ENCODE results near the gene VSTM4.

The VSTM4 gene

GRCh38 chr10:49119746-49120145 lies 4.4 kb upstream of the VSTM4 start:
- Histone ChIP-seq H3K79me1 (ENCODE audit: low read length) (no peaks in the 10 kb centered on the region), H3K27ac (ENCODE audit: low read depth, low read length) (no peak overlapping the region), H2AK5ac (ENCODE audit: low read length) (no peak overlapping the region), H3K4me3 (ENCODE audit: low read length) (no peak overlapping the region), H3K23ac (ENCODE audit: low read length) (no peak overlapping the region), H3K56ac (ENCODE audit: low read length) (no peak overlapping the region), H3K18ac (ENCODE audit: low read length) (no peak overlapping the region), H2BK15ac (replicated peaks; ENCODE audit: low read depth) (no peak overlapping the region), H3K4ac (ENCODE audit: low read depth, low read length) (no peak overlapping the region), H3K36me3 (ENCODE audit: control insufficient read depth, insufficient read depth, low read length) (no peaks in the 10 kb centered on the region), H3K4me1 (ENCODE audit: control insufficient read depth, low read depth, low read length) (no peaks in the 10 kb centered on the region), H4K8ac (ENCODE audit: low read depth, low read length) (no peak overlapping the region), H3K9ac (ENCODE audit: low read length) (no peak overlapping the region), H2BK5ac (ENCODE audit: low read length) (no peak overlapping the region), H2BK120ac (ENCODE audit: low read depth, low read length) (no peak overlapping the region), H3K27me3 (ENCODE audit: insufficient read depth, low read length, poor library complexity) (no peaks in the 10 kb centered on the region), H3K4me2 (ENCODE audit: low read length) (no peak overlapping the region), H4K5ac (ENCODE audit: low read length) (no peak overlapping the region), H3K79me2 (ENCODE audit: control insufficient read depth, insufficient read depth, low read length) (no peaks in the 10 kb centered on the region)
- DNase-seq: peak; percentile 38
- WGBS (ENCODE audit: extremely low coverage, insufficient coverage, low lambda C conversion rate): no CpG with 5 or more reads among the region's 3 CpGs

GRCh38 chr10:49118430-49119074 lies 3.2 kb upstream of the VSTM4 start:
- Histone ChIP-seq H2BK15ac (replicated peaks; ENCODE audit: low read depth) (no peak overlapping the region), H3K4ac (ENCODE audit: low read depth, low read length) (no peak overlapping the region), H2BK5ac (ENCODE audit: low read length) (no peak overlapping the region), H4K8ac (ENCODE audit: low read depth, low read length) (no peak overlapping the region), H3K27ac (ENCODE audit: low read depth, low read length) (no peak overlapping the region), H3K4me1 (ENCODE audit: control insufficient read depth, low read depth, low read length) (no peaks in the 10 kb centered on the region), H3K23ac (ENCODE audit: low read length) (no peak overlapping the region), H2AK5ac (ENCODE audit: low read length) (no peak overlapping the region), H3K4me2 (ENCODE audit: low read length) (no peak overlapping the region), H3K79me2 (ENCODE audit: control insufficient read depth, insufficient read depth, low read length) (no peaks in the 10 kb centered on the region), H3K56ac (ENCODE audit: low read length) (no peak overlapping the region), H3K79me1 (ENCODE audit: low read length) (no peaks in the 10 kb centered on the region), H4K5ac (ENCODE audit: low read length) (no peak overlapping the region), H2BK120ac (ENCODE audit: low read depth, low read length) (no peak overlapping the region), H3K27me3 (ENCODE audit: insufficient read depth, low read length, poor library complexity) (no peaks in the 10 kb centered on the region), H3K9ac (ENCODE audit: low read length) (no peak overlapping the region), H3K36me3 (ENCODE audit: control insufficient read depth, insufficient read depth, low read length) (no peaks in the 10 kb centered on the region), H3K18ac (ENCODE audit: low read length) (no peak overlapping the region), H3K4me3 (ENCODE audit: low read length) (no peak overlapping the region)
- peak; percentile 48 for DNase-seq
- WGBS (ENCODE audit: extremely low coverage, insufficient coverage, low lambda C conversion rate): no CpG with 5 or more reads among the region's 6 CpGs

GRCh38 chr10:49117376-49118070 lies 2.2 kb upstream of the VSTM4 start:
- no peak overlapping the region for H3K23ac ChIP-seq (ENCODE audit: low read length)
- no peak overlapping the region for H2AK5ac ChIP-seq (ENCODE audit: low read length)
- H3K79me1 ChIP-seq (ENCODE audit: low read length): no peaks in the 10 kb centered on the region
- H2BK5ac ChIP-seq (ENCODE audit: low read length): no peak overlapping the region
- no peak for DNase-seq
- no peaks in the 10 kb centered on the region for H3K36me3 ChIP-seq (ENCODE audit: control insufficient read depth, insufficient read depth, low read length)
- H2BK120ac ChIP-seq (ENCODE audit: low read depth, low read length): no peak overlapping the region
- no peaks in the 10 kb centered on the region for H3K79me2 ChIP-seq (ENCODE audit: control insufficient read depth, insufficient read depth, low read length)
- no peak overlapping the region for H4K8ac ChIP-seq (ENCODE audit: low read depth, low read length)
- no CpG with 5 or more reads among the region's 4 CpGs for WGBS (ENCODE audit: extremely low coverage, insufficient coverage, low lambda C conversion rate)
- no peaks in the 10 kb centered on the region for H3K4me1 ChIP-seq (ENCODE audit: control insufficient read depth, low read depth, low read length)
- H3K4me3 ChIP-seq (ENCODE audit: low read length): no peak overlapping the region
- no peak overlapping the region for H4K5ac ChIP-seq (ENCODE audit: low read length)
- no peak overlapping the region for H3K27ac ChIP-seq (ENCODE audit: low read depth, low read length)
- no peak overlapping the region for H3K4me2 ChIP-seq (ENCODE audit: low read length)
- H2BK15ac ChIP-seq (replicated peaks; ENCODE audit: low read depth): no peak overlapping the region
- no peak overlapping the region for H3K4ac ChIP-seq (ENCODE audit: low read depth, low read length)
- H3K56ac ChIP-seq (ENCODE audit: low read length): no peak overlapping the region
- no peaks in the 10 kb centered on the region for H3K27me3 ChIP-seq (ENCODE audit: insufficient read depth, low read length, poor library complexity)
- H3K18ac ChIP-seq (ENCODE audit: low read length): no peak overlapping the region
- no peak overlapping the region for H3K9ac ChIP-seq (ENCODE audit: low read length)

- H2AK5ac ChIP-seq (ENCODE audit: low read length): no peak overlapping the region
- no peak overlapping the region for H3K4me3 ChIP-seq (ENCODE audit: low read length)
- H3K27me3 ChIP-seq (ENCODE audit: insufficient read depth, low read length, poor library complexity): no peaks in the 10 kb centered on the region
- H3K79me1 ChIP-seq (ENCODE audit: low read length): no peaks in the 10 kb centered on the region
- no peak overlapping the region for H3K23ac ChIP-seq (ENCODE audit: low read length)
- DNase-seq: no peak
- no peaks in the 10 kb centered on the region for H3K36me3 ChIP-seq (ENCODE audit: control insufficient read depth, insufficient read depth, low read length)
- no peak overlapping the region for H2BK120ac ChIP-seq (ENCODE audit: low read depth, low read length)
- no peak overlapping the region for H4K5ac ChIP-seq (ENCODE audit: low read length)
- H3K27ac ChIP-seq (ENCODE audit: low read depth, low read length): no peak overlapping the region
- H4K8ac ChIP-seq (ENCODE audit: low read depth, low read length): no peak overlapping the region
- no peak overlapping the region for H3K18ac ChIP-seq (ENCODE audit: low read length)
- H3K9ac ChIP-seq (ENCODE audit: low read length): no peak overlapping the region
- no peaks in the 10 kb centered on the region for H3K79me2 ChIP-seq (ENCODE audit: control insufficient read depth, insufficient read depth, low read length)
- H2BK5ac ChIP-seq (ENCODE audit: low read length): no peak overlapping the region
- H2BK15ac ChIP-seq (replicated peaks; ENCODE audit: low read depth): no peak overlapping the region
- WGBS (ENCODE audit: extremely low coverage, insufficient coverage, low lambda C conversion rate): no CpG with 5 or more reads among the region's 5 CpGs
- H3K56ac ChIP-seq (ENCODE audit: low read length): no peak overlapping the region
- no peaks in the 10 kb centered on the region for H3K4me1 ChIP-seq (ENCODE audit: control insufficient read depth, low read depth, low read length)
- no peak overlapping the region for H3K4me2 ChIP-seq (ENCODE audit: low read length)
- H3K4ac ChIP-seq (ENCODE audit: low read depth, low read length): no peak overlapping the region
Observed at GRCh38 chr10:49116509-49117375, 1.4 kb upstream of the VSTM4 start.

GRCh38 chr10:49115796-49116508 lies 630 bp upstream of the VSTM4 start:
- Histone ChIP-seq H3K23ac (ENCODE audit: low read length) (no peak overlapping the region), H3K4me1 (ENCODE audit: control insufficient read depth, low read depth, low read length) (no peaks in the 10 kb centered on the region), H3K4me3 (ENCODE audit: low read length) (no peak overlapping the region), H2AK5ac (ENCODE audit: low read length) (no peak overlapping the region), H4K8ac (ENCODE audit: low read depth, low read length) (no peak overlapping the region), H3K56ac (ENCODE audit: low read length) (no peak overlapping the region), H2BK120ac (ENCODE audit: low read depth, low read length) (no peak overlapping the region), H2BK5ac (ENCODE audit: low read length) (no peak overlapping the region), H3K27ac (ENCODE audit: low read depth, low read length) (no peak overlapping the region), H3K9ac (ENCODE audit: low read length) (no peak overlapping the region), H4K5ac (ENCODE audit: low read length) (no peak overlapping the region), H3K4me2 (ENCODE audit: low read length) (no peak overlapping the region), H3K4ac (ENCODE audit: low read depth, low read length) (no peak overlapping the region), H3K79me2 (ENCODE audit: control insufficient read depth, insufficient read depth, low read length) (no peaks in the 10 kb centered on the region), H3K36me3 (ENCODE audit: control insufficient read depth, insufficient read depth, low read length) (no peaks in the 10 kb centered on the region), H3K18ac (ENCODE audit: low read length) (no peak overlapping the region), H3K27me3 (ENCODE audit: insufficient read depth, low read length, poor library complexity) (no peaks in the 10 kb centered on the region), H2BK15ac (replicated peaks; ENCODE audit: low read depth) (no peak overlapping the region), H3K79me1 (ENCODE audit: low read length) (no peaks in the 10 kb centered on the region)
- WGBS (ENCODE audit: extremely low coverage, insufficient coverage, low lambda C conversion rate): no CpG with 5 or more reads among the region's 14 CpGs
- DNase-seq: no peak

Measured in mesendoderm (in vitro differentiated cells).